Measurements from ENCODE around the gene WDR27.

The WDR27 gene

GRCh38 chr6:169490246-169490641, 211.6 kb downstream of the WDR27 start:
- Histone ChIP-seq H3K27me3 (replicated peaks; ENCODE audit: insufficient read depth, low read length) (no peaks in the 10 kb centered on the region), H4K20me1 (ENCODE audit: insufficient read depth, low read length) (no peaks in the 10 kb centered on the region), H2AFZ (ENCODE audit: low read length) (no peak overlapping the region), H3K4me1 (ENCODE audit: low read length) (no peaks in the 10 kb centered on the region), H3K4me3 (ENCODE audit: low read length) (no peak overlapping the region), H3K9me3 (replicated peaks; ENCODE audit: insufficient read depth, low read length) (no peaks in the 10 kb centered on the region), H3K4me2 (ENCODE audit: low read depth, low read length) (no peak overlapping the region), H3K36me3 (replicated peaks; ENCODE audit: insufficient read depth, low read length) (no peaks in the 10 kb centered on the region), H3K9ac (ENCODE audit: low read length) (no peak overlapping the region), H3K9me2 (replicated peaks; ENCODE audit: insufficient read depth, low read length) (no peaks in the 10 kb centered on the region), H3K79me2 (ENCODE audit: low read length) (no peaks in the 10 kb centered on the region), H3F3A (ENCODE audit: insufficient read depth, low read length) (no peaks in the 10 kb centered on the region), H3K27ac (ENCODE audit: low read length) (no peak overlapping the region)
- no peak for TF ChIP-seq EZH2 (optimal IDR thresholded peaks at IDR 0.05; ENCODE audit: low read depth, low read length)
- no peak for TF ChIP-seq CTCF (IDR thresholded peaks at IDR 0.05; ENCODE audit: low read length)
- TF ChIP-seq EZH2phosphoT487 (IDR thresholded peaks at IDR 0.05; ENCODE audit: low read length), result no peak
- DNase-seq, result no peak

- no peaks in the 10 kb centered on the region for H4K20me1 ChIP-seq (ENCODE audit: insufficient read depth, low read length)
- H2AFZ ChIP-seq (ENCODE audit: low read length), result no peak overlapping the region
- no peak for TF ChIP-seq EZH2phosphoT487 (IDR thresholded peaks at IDR 0.05; ENCODE audit: low read length)
- no peak for TF ChIP-seq CTCF (IDR thresholded peaks at IDR 0.05; ENCODE audit: low read length)
- no peak for TF ChIP-seq EZH2 (optimal IDR thresholded peaks at IDR 0.05; ENCODE audit: low read depth, low read length)
- no peaks in the 10 kb centered on the region for H3K36me3 ChIP-seq (replicated peaks; ENCODE audit: insufficient read depth, low read length)
- no peaks in the 10 kb centered on the region for H3K79me2 ChIP-seq (ENCODE audit: low read length)
- H3K9me2 ChIP-seq (replicated peaks; ENCODE audit: insufficient read depth, low read length), result no peaks in the 10 kb centered on the region
- no peak overlapping the region for H3K4me2 ChIP-seq (ENCODE audit: low read depth, low read length)
- H3F3A ChIP-seq (ENCODE audit: insufficient read depth, low read length), result no peaks in the 10 kb centered on the region
- H3K9me3 ChIP-seq (replicated peaks; ENCODE audit: insufficient read depth, low read length), result no peaks in the 10 kb centered on the region
- no peak overlapping the region for H3K9ac ChIP-seq (ENCODE audit: low read length)
- no peak for DNase-seq
- H3K4me1 ChIP-seq (ENCODE audit: low read length), result no peaks in the 10 kb centered on the region
- no peaks in the 10 kb centered on the region for H3K27me3 ChIP-seq (replicated peaks; ENCODE audit: insufficient read depth, low read length)
- H3K27ac ChIP-seq (ENCODE audit: low read length), result no peak overlapping the region
- H3K4me3 ChIP-seq (ENCODE audit: low read length), result no peak overlapping the region
Measured at GRCh38 chr6:169489563-169490245, 212.1 kb downstream of the WDR27 start.

GRCh38 chr6:169487579-169488436, 214.0 kb downstream of the WDR27 start:
- H3K4me2 ChIP-seq (ENCODE audit: low read depth, low read length), result no peak overlapping the region
- no peak overlapping the region for H3K9ac ChIP-seq (ENCODE audit: low read length)
- H3K9me2 ChIP-seq (replicated peaks; ENCODE audit: insufficient read depth, low read length), result no peaks in the 10 kb centered on the region
- no peaks in the 10 kb centered on the region for H3K4me1 ChIP-seq (ENCODE audit: low read length)
- no peaks in the 10 kb centered on the region for H3K36me3 ChIP-seq (replicated peaks; ENCODE audit: insufficient read depth, low read length)
- TF ChIP-seq EZH2phosphoT487 (IDR thresholded peaks at IDR 0.05; ENCODE audit: low read length) (no peak), CTCF (IDR thresholded peaks at IDR 0.05; ENCODE audit: low read length) (no peak), EZH2 (optimal IDR thresholded peaks at IDR 0.05; ENCODE audit: low read depth, low read length) (no peak)
- no peak for DNase-seq
- no peaks in the 10 kb centered on the region for H3K27me3 ChIP-seq (replicated peaks; ENCODE audit: insufficient read depth, low read length)
- H2AFZ ChIP-seq (ENCODE audit: low read length), result no peak overlapping the region
- H3K4me3 ChIP-seq (ENCODE audit: low read length), result no peak overlapping the region
- no peak overlapping the region for H3K27ac ChIP-seq (ENCODE audit: low read length)
- no peaks in the 10 kb centered on the region for H3K9me3 ChIP-seq (replicated peaks; ENCODE audit: insufficient read depth, low read length)
- H3F3A ChIP-seq (ENCODE audit: insufficient read depth, low read length), result no peaks in the 10 kb centered on the region
- H4K20me1 ChIP-seq (ENCODE audit: insufficient read depth, low read length), result no peaks in the 10 kb centered on the region
- no peaks in the 10 kb centered on the region for H3K79me2 ChIP-seq (ENCODE audit: low read length)
